GM19035 (cell line): ENCODE results near the gene NOVA2.
"Not testable (repeated sequence)": the region's sequence is repeated elsewhere in the genome, so short reads cannot be mapped to it uniquely, and the experiment has no call there.

Experiments used
- ATAC-seq: cut with Tn5 transposase; IDR thresholded peaks from one replicate; pipeline ENCODE4 v1.9.1; 2021; ENCODE audit not compliant: unreplicated experiment

The NOVA2 gene

GRCh38 chr19:45899253-45899652 is 74.4 kb downstream of the NOVA2 start:
- no peak for ATAC-seq

GRCh38 chr19:45897261-45897812 is 76.3 kb downstream of the NOVA2 start:
- no peak for ATAC-seq

- ATAC-seq, result not testable (repeated sequence)
Observed at GRCh38 chr19:45895983-45896599, 77.6 kb downstream of the NOVA2 start.

- ATAC-seq, result no peak
Observed at GRCh38 chr19:45895519-45895972, 78.1 kb downstream of the NOVA2 start.

GRCh38 chr19:45890877-45891276 is 82.8 kb downstream of the NOVA2 start:
- ATAC-seq, result no peak

- ATAC-seq, result no peak
Observed at GRCh38 chr19:45889210-45889885, 84.3 kb downstream of the NOVA2 start.

- ATAC-seq, result no peak
Observed at GRCh38 chr19:45887200-45887710, 86.4 kb downstream of the NOVA2 start.

GRCh38 chr19:45886427-45887199 is 87.1 kb downstream of the NOVA2 start:
- peak; percentile 57 for ATAC-seq

- ATAC-seq, result peak; percentile 51
Observed at GRCh38 chr19:45885556-45886426, 87.9 kb downstream of the NOVA2 start, which contains the start of gene IRF2BP1. TSS of gene IRF2BP1 (minus strand) at chr19:45886141. CDS start at chr19:45885774, 367 bp downstream.

- peak; percentile 3 for ATAC-seq
Observed at GRCh38 chr19:45884682-45885555, 88.7 kb downstream of the NOVA2 start.

- ATAC-seq, result no peak
Observed at GRCh38 chr19:45883881-45884681, 89.6 kb downstream of the NOVA2 start.
